ENCODE data around the gene G6PD. TPM values are rescaled to one million over a fixed set of nuclear protein-coding genes. Genes with fewer than 3 reads are reported as not detected.

The G6PD gene
- total and polyA plus RNA-seq, 2 donors (not counting 3 experiments of a cell fraction or from before 2014, with no cell fraction given): 155 to 159 TPM

GRCh38 chrX:154486052-154486395, 60.6 kb downstream of the G6PD start:
- H3K36me3 ChIP-seq (ENCODE audit: control insufficient read depth in 2 of 2, extremely low read depth in 1 of 2, insufficient read depth in 2 of 2, low read length in 2 of 2): no peaks in the 10 kb centered on the region
- no peak overlapping the region for H3K27ac ChIP-seq (ENCODE audit: insufficient read depth, low read depth, low read length)
- no peaks in the 10 kb centered on the region for H3K27me3 ChIP-seq (ENCODE audit: control insufficient read depth in 2 of 2, insufficient read depth in 2 of 2, low read length in 2 of 2)
- no TSS peak for BruUV-seq (replicated peaks)
- ChIA-PET CTCF (interaction anchor here (1.4 to 2.0 kb wide), 2 partner anchors 9 to 41 kb away, joined by 4 to 7 read pairs; no protein-coding TSS in a partner anchor), POLR2A (no interaction called here)
- peak overlapping the region; percentile 37 to 51 (median 46) for H3K4me3 ChIP-seq (replicated peaks in 1 of 3; ENCODE audit: insufficient read depth in 1 of 3, low read depth in 1 of 3, low read length in 3 of 3)
- intact Hi-C loops (cut with micrococcal nuclease): no loop called here
- TF ChIP-seq CTCF (IDR thresholded peaks at IDR 0.05; ENCODE audit: extremely low read depth in 1 of 2, insufficient read depth in 1 of 2, low read depth in 1 of 2, low read length in 2 of 2): no peak
- no peak for TF ChIP-seq POLR2A (IDR thresholded peaks at IDR 0.05; ENCODE audit: low read depth, low read length)
- no peak for TF ChIP-seq JUN (IDR thresholded peaks at IDR 0.05; ENCODE audit: borderline replicate concordance, insufficient read depth, insufficient read length, low read depth)
- TF ChIP-seq POLR2AphosphoS5 (IDR thresholded peaks at IDR 0.05; ENCODE audit: insufficient read depth, low read depth, low read length): no peak
- TF ChIP-seq MYC (IDR thresholded peaks at IDR 0.05; ENCODE audit: low read depth, low read length): no peak
- no peak for TF ChIP-seq FOS (IDR thresholded peaks at IDR 0.05; ENCODE audit: borderline replicate concordance, insufficient read depth, low read length)
- no peak for TF ChIP-seq EZH2 (IDR thresholded peaks at IDR 0.05; ENCODE audit: borderline replicate concordance, low read depth, low read length, severe bottlenecking)
- no peak for TF ChIP-seq GATA2 (IDR thresholded peaks at IDR 0.05; ENCODE audit: insufficient read depth, insufficient read length, low read depth, low read length)
- TF ChIP-seq MAX (IDR thresholded peaks at IDR 0.05; ENCODE audit: insufficient read depth, insufficient read length): no peak
- dilution Hi-C loops (cut with MboI; ENCODE audit: extremely low pct_ligation_motif_present, low sequenced_read_pairs): no loop called here
- H3K9ac ChIP-seq (replicated peaks; ENCODE audit: extremely low read depth, insufficient read depth, low read length): peak overlapping the region; percentile 36
- H3K4me1 ChIP-seq (ENCODE audit: control insufficient read depth, extremely low read depth, insufficient read depth, low read length): peaks cover 3% of the 10 kb centered on the region
- H4K20me1 ChIP-seq (replicated peaks; ENCODE audit: control insufficient read depth, extremely low read depth, insufficient read depth, low read length): no peaks in the 10 kb centered on the region
- peak overlapping the region; percentile 16 for H2AFZ ChIP-seq (ENCODE audit: low read depth, low read length)
- DNase-seq (ENCODE audit: low read depth, low spot score) (peak; percentile 2), FAIRE-seq (no peak)
- H3K4me2 ChIP-seq (ENCODE audit: insufficient read depth, low read length): peak overlapping the region; percentile 57
- no peaks in the 10 kb centered on the region for H3K9me3 ChIP-seq (replicated peaks; ENCODE audit: control insufficient read depth, insufficient read depth, low read length)
- no peaks in the 10 kb centered on the region for H3K9me1 ChIP-seq (replicated peaks; ENCODE audit: control insufficient read depth, extremely low read depth, insufficient read depth, low read length)
- H3K79me2 ChIP-seq (ENCODE audit: control insufficient read depth, insufficient read depth, low read length): peaks cover 10% of the 10 kb centered on the region
